Activated naive CD4-positive, alpha-beta T cell treated with anti-CD3 and anti-CD28 coated beads, Interleukin-2, amount 10 ng/mL, durations not matched to agents 5 hours and 36 hours (primary cell): Measurements from ENCODE around the gene LMNA. TPM values are rescaled to one million over a fixed set of nuclear protein-coding genes. Genes with fewer than 3 reads are reported as not detected.

ENCODE experiments used
- total RNA-seq, 2 experiments: library from RNA; stranded (reverse); gene quantifications; one replicate each; pipeline ENCODE4 v1.2.3, GENCODE V29; 2021

The LMNA gene
- total RNA-seq, result 1 to 10 TPM; 4.1 to 5.4 TPM

GRCh38 chr1:156114101-156114918, at the start of gene LMNA:
Gene LMNA (plus strand): TSS chr1:156114711. CDS start chr1:156114919, 208 bp downstream.

GRCh38 chr1:156082309-156083091, 32.0 kb upstream of the LMNA start, which contains the start of gene MEX3A:
Gene MEX3A (minus strand): TSS chr1:156082465. CDS start chr1:156081998, 467 bp downstream.

GRCh38 chr1:156153362-156153761, 38.9 kb downstream of the LMNA start, which contains the start of gene SEMA4A:
Gene SEMA4A (plus strand): TSS chr1:156153585. CDS start chr1:156154579, 994 bp downstream.

Other genes starting within 250 kb of the LMNA start
- gene RIT1, start 203.4 kb upstream of the LMNA start, total RNA-seq, result 10 to 100 TPM; 32.1 to 33.1 TPM
- 10 to 100 TPM; 59.4 to 61.4 TPM for gene KHDC4, start 180.3 kb upstream of the LMNA start, total RNA-seq
- gene RXFP4, start 173.1 kb upstream of the LMNA start, total RNA-seq, result not detected
- 100 to 1,000 TPM; 140 to 156 TPM for gene ARHGEF2, start 136.2 kb upstream of the LMNA start, total RNA-seq
- gene SSR2, start 93.8 kb upstream of the LMNA start, total RNA-seq, result 100 to 1,000 TPM; 291 to 312 TPM
- gene UBQLN4, start 60.9 kb upstream of the LMNA start, total RNA-seq, result 10 to 100 TPM; 26.2 to 26.5 TPM
- 10 to 100 TPM; 46.8 to 57.1 TPM for gene LAMTOR2, start 59.9 kb upstream of the LMNA start, total RNA-seq
- gene RAB25, start 53.6 kb upstream of the LMNA start, total RNA-seq, result under 1 TPM; 0.81 to 0.99 TPM
- not detected for gene MEX3A, start 32.2 kb upstream of the LMNA start, total RNA-seq
- 1 to 10 TPM; 1.9 to 2.2 TPM for gene SEMA4A, start 38.9 kb downstream of the LMNA start, total RNA-seq
- gene SLC25A44, start 79.4 kb downstream of the LMNA start, total RNA-seq, result 10 to 100 TPM; 23.3 to 28.9 TPM
- gene PMF1, start 98.3 kb downstream of the LMNA start, total RNA-seq, result 10 to 100 TPM; 70.4 to 71.4 TPM
- gene BGLAP, start 127.5 kb downstream of the LMNA start, total RNA-seq, result 1 to 10 TPM; 2.2 to 3.5 TPM
- 1 to 10 TPM; 4.7 to 5.0 TPM for gene PAQR6, start 133.3 kb downstream of the LMNA start, total RNA-seq
- gene SMG5, start 168.1 kb downstream of the LMNA start, total RNA-seq, result 10 to 100 TPM; 52.9 to 54.1 TPM
- 1 to 10 TPM; 8.5 to 9.0 TPM for gene TMEM79, start 169.6 kb downstream of the LMNA start, total RNA-seq
- gene GLMP, start 181.0 kb downstream of the LMNA start, total RNA-seq, result 10 to 100 TPM; 37.1 to 37.4 TPM
- gene VHLL, start 184.6 kb downstream of the LMNA start, total RNA-seq, result not detected
- 100 to 1,000 TPM; 184 to 186 TPM for gene CCT3, start 223.6 kb downstream of the LMNA start, total RNA-seq
- gene TSACC, start 223.8 kb downstream of the LMNA start, total RNA-seq, result not detected